ENCODE measurements around the gene BRSK1. TPM values are rescaled to one million over a fixed set of nuclear protein-coding genes. Genes with fewer than 3 reads are reported as not detected.
A peak's percentile ranks its signal among the peaks of the same experiment; 100 is the strongest.

The BRSK1 gene
- total RNA-seq, 4 donors from 2014 or later: 0.68 to 2.3 (median 1.6) TPM

- Histone ChIP-seq H3K27me3 (no peaks in the 10 kb centered on the region), H3K4me3 (no peak overlapping the region), H3K4me1 (peaks cover 17% of the 10 kb centered on the region), H3K9me3 (no peaks in the 10 kb centered on the region), H3K27ac (no peak overlapping the region), H3K36me3 (peaks cover 3% of the 10 kb centered on the region)
- DNase-seq (ENCODE audit: low spot score in 2 of 2): no peak
- TF ChIP-seq POLR2AphosphoS5 (IDR thresholded peaks at IDR 0.05) (no peak), POLR2A (IDR thresholded peaks at IDR 0.05) (no peak), CTCF (IDR thresholded peaks at IDR 0.05) (no peak), EP300 (IDR thresholded peaks at IDR 0.05) (no peak)
- 93% methylated on average over 9 of the region's 9 CpGs for WGBS
Observed at GRCh38 chr19:55262359-55262758, 21.4 kb upstream of the BRSK1 start.

DNA sequence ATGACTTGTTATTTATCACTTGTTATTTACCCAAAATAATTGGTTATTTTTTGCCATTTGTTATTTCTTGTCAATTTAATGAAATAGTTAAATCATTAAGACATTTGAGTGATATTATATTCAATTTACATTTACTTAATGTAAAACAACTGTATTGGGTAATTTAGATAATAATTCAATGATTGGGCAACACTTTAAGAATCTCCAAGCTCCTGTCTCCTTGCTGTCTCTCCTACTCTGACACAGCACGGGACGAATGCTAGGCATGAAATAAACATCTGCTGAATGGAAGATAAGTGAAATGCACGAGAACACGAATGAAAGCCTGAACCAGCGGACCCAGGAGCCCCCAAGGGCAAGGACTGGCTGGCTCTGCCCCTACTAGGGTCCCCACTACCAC lies 19.3 kb upstream of the BRSK1 start:
- no peak for TF ChIP-seq EP300 (IDR thresholded peaks at IDR 0.05)
- no peak for TF ChIP-seq POLR2AphosphoS5 (IDR thresholded peaks at IDR 0.05)
- no peak for TF ChIP-seq POLR2A (IDR thresholded peaks at IDR 0.05)
- TF ChIP-seq CTCF (IDR thresholded peaks at IDR 0.05): no peak
- Histone ChIP-seq H3K36me3 (peaks cover 3% of the 10 kb centered on the region), H3K27ac (no peak overlapping the region), H3K4me1 (peaks cover 9% of the 10 kb centered on the region), H3K4me3 (no peak overlapping the region), H3K27me3 (no peaks in the 10 kb centered on the region), H3K9me3 (no peaks in the 10 kb centered on the region)
- no peak for DNase-seq (ENCODE audit: low spot score in 2 of 2)
- WGBS: 87% methylated on average over 5 of the region's 5 CpGs

DNA sequence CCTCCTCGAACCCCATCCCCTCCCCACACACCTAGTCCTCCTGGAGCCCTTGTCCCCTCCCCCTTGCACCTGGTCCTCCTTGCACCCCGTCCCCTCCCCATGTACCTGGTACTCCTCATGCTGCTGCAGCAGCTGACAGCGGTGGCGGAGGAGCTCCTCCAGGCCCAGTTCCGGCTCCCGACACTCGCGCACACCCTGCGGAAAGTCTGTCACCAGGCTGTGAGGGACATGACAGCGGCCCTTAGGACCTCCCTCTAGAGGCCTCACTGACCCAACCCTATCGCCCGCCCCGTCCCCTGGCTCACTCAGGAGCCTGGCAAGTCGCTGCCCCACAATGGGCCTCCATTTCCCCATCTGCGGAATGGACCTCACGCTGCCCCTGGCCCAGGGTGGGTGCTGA lies 18.6 kb upstream of the BRSK1 start:
- no peak for DNase-seq (ENCODE audit: low spot score in 2 of 2)
- H3K4me1 ChIP-seq: peaks cover 3% of the 10 kb centered on the region
- 95% methylated on average over 14 of the region's 16 CpGs for WGBS
- H3K36me3 ChIP-seq: peaks cover 5% of the 10 kb centered on the region
- H3K4me3 ChIP-seq: no peak overlapping the region
- H3K27me3 ChIP-seq: no peaks in the 10 kb centered on the region
- TF ChIP-seq EP300 (IDR thresholded peaks at IDR 0.05) (no peak), CTCF (IDR thresholded peaks at IDR 0.05) (no peak), POLR2AphosphoS5 (IDR thresholded peaks at IDR 0.05) (no peak), POLR2A (IDR thresholded peaks at IDR 0.05) (no peak)
- no peaks in the 10 kb centered on the region for H3K9me3 ChIP-seq
- H3K27ac ChIP-seq: no peak overlapping the region

- Histone ChIP-seq H3K36me3 (peaks cover 10% of the 10 kb centered on the region), H3K27ac (no peak overlapping the region), H3K27me3 (no peaks in the 10 kb centered on the region), H3K4me3 (no peak overlapping the region), H3K4me1 (no peaks in the 10 kb centered on the region), H3K9me3 (no peaks in the 10 kb centered on the region)
- TF ChIP-seq POLR2A (IDR thresholded peaks at IDR 0.05) (no peak), EP300 (IDR thresholded peaks at IDR 0.05) (no peak), CTCF (IDR thresholded peaks at IDR 0.05) (no peak), POLR2AphosphoS5 (IDR thresholded peaks at IDR 0.05) (no peak)
- DNase-seq (ENCODE audit: low spot score in 2 of 2): peak in 1 of 2 donors; percentile 74
- WGBS: 94% methylated on average over 10 of the region's 12 CpGs
Observed at GRCh38 chr19:55265723-55266386, 17.9 kb upstream of the BRSK1 start.

DNA sequence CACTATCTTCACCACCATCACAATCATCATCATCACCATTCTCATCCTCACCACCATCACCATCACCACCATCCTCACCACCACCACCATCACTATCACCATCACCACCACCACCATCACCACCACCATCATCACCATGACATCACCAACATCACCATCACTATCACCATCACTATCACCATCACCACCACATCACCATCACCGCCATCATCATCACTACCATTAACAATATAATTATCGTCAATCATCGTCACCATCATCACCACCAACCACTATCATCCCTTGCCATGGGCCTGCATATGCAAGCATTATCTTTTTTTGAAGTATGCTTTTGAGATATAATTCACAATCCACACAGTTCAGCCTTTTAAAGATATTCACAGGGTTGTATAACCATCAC lies 17.4 kb upstream of the BRSK1 start:
- DNase-seq (ENCODE audit: low spot score in 2 of 2): no peak
- Histone ChIP-seq H3K27me3 (no peaks in the 10 kb centered on the region), H3K27ac (no peak overlapping the region), H3K9me3 (no peaks in the 10 kb centered on the region), H3K4me1 (no peaks in the 10 kb centered on the region), H3K36me3 (peaks cover 13% of the 10 kb centered on the region), H3K4me3 (no peak overlapping the region)
- 98% methylated on average over 3 of the region's 3 CpGs for WGBS
- TF ChIP-seq EP300 (IDR thresholded peaks at IDR 0.05): no peak
- no peak for TF ChIP-seq POLR2A (IDR thresholded peaks at IDR 0.05)
- no peak for TF ChIP-seq CTCF (IDR thresholded peaks at IDR 0.05)
- no peak for TF ChIP-seq POLR2AphosphoS5 (IDR thresholded peaks at IDR 0.05)
